GM18868 (cell line): Measurements from ENCODE around the gene MBD4.
"Not testable (repeated sequence)": the region's sequence is repeated elsewhere in the genome, so short reads cannot be mapped to it uniquely, and the experiment has no call there.

Source experiments
- ATAC-seq: cut with Tn5 transposase; IDR thresholded peaks from one replicate; pipeline ENCODE4 v1.9.1; 2021; ENCODE audit warnings: mild to moderate bottlenecking, moderate library complexity; ENCODE audit not compliant: unreplicated experiment

MBD4 gene

GRCh38 chr3:129412542-129413198, 27.1 kb downstream of the MBD4 start:
- ATAC-seq: no peak

GRCh38 chr3:129410971-129411370, 28.8 kb downstream of the MBD4 start:
- ATAC-seq: no peak

GRCh38 chr3:129409541-129409940, 30.2 kb downstream of the MBD4 start:
- ATAC-seq: no peak

- ATAC-seq: no peak
Observed at GRCh38 chr3:129404610-129405009, 35.1 kb downstream of the MBD4 start.

- ATAC-seq: no peak
Observed at GRCh38 chr3:129404130-129404529, 35.6 kb downstream of the MBD4 start.

- ATAC-seq: no peak
Observed at GRCh38 chr3:129403450-129403849, 36.3 kb downstream of the MBD4 start.

- no peak for ATAC-seq
Observed at GRCh38 chr3:129402616-129403015, 37.1 kb downstream of the MBD4 start.

GRCh38 chr3:129402210-129402609, 37.5 kb downstream of the MBD4 start:
- no peak for ATAC-seq

- no peak for ATAC-seq
Observed at GRCh38 chr3:129399895-129400357, 39.8 kb downstream of the MBD4 start.

- peak; percentile 83 for ATAC-seq
Observed at GRCh38 chr3:129399145-129399894, 40.4 kb downstream of the MBD4 start.

- ATAC-seq: no peak
Observed at GRCh38 chr3:129398803-129399144, 41.0 kb downstream of the MBD4 start.

GRCh38 chr3:129393760-129394564, 45.8 kb downstream of the MBD4 start:
- ATAC-seq: not testable (repeated sequence)

GRCh38 chr3:129393271-129393670, 46.5 kb downstream of the MBD4 start:
- no peak for ATAC-seq

GRCh38 chr3:129392106-129392887, 47.5 kb downstream of the MBD4 start:
- ATAC-seq: not testable (repeated sequence)

- not testable (repeated sequence) for ATAC-seq
Observed at GRCh38 chr3:129391583-129391982, 48.2 kb downstream of the MBD4 start.

- ATAC-seq: no peak
Observed at GRCh38 chr3:129389572-129389937, 50.2 kb downstream of the MBD4 start.

- not testable (repeated sequence) for ATAC-seq
Observed at GRCh38 chr3:129388791-129389571, 50.8 kb downstream of the MBD4 start.

GRCh38 chr3:129387487-129387886, 52.3 kb downstream of the MBD4 start:
- ATAC-seq: no peak

- ATAC-seq: no peak
Observed at GRCh38 chr3:129386984-129387383, 52.8 kb downstream of the MBD4 start.

- ATAC-seq: not testable (repeated sequence)
Observed at GRCh38 chr3:129385507-129385906, 54.2 kb downstream of the MBD4 start.
